GM11168 (cell line): ENCODE results near the gene PALM3.
"Not testable (repeated sequence)": the region's sequence is repeated elsewhere in the genome, so short reads cannot be mapped to it uniquely, and the experiment has no call there.

Experiments
- in situ Hi-C: fragments of 300-500 bp; cut with MboI; formaldehyde crosslinking; loops from one replicate; pipeline ENCODE4 v1.12.0; 2022; ENCODE audit warnings: low sequenced_read_pairs; ENCODE audit not compliant: unreplicated experiment

PALM3 gene

DNA sequence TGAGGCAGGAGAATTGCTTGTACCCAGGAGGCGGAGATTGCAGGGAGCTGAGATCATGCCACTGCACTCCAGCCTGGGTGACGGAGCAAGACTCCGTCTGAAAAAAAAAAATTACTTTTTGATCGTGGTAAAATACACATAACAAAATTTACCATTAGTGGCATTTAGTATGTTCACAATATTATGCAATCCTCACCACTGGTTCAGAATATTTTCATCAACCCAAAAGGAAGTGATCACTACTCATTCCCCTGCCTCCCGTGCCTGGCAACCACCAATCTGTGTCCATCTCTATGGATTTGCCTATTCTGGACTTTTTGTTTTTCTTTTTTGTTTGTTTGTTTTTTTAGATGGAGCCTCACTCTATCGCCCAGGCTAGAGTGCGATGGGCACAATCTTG, 1.2 kb upstream of the PALM3 start:
- in situ Hi-C loops = no loop called here

DNA sequence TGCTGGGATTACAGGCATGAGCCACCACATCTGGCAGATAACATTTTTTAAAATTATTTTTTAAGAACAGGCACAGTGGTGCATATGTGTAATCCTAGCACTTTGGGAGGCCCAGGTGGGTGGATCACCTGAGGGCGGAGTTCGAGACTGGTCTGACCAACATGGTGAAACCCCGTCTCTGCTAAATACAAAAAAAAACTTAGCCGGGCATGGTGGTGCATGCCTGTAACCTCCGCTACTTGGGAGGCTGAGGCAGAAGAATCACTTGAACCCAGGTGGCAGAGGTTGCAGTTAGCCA, 631 bp upstream of the PALM3 start:
- in situ Hi-C loops = no loop called here

DNA sequence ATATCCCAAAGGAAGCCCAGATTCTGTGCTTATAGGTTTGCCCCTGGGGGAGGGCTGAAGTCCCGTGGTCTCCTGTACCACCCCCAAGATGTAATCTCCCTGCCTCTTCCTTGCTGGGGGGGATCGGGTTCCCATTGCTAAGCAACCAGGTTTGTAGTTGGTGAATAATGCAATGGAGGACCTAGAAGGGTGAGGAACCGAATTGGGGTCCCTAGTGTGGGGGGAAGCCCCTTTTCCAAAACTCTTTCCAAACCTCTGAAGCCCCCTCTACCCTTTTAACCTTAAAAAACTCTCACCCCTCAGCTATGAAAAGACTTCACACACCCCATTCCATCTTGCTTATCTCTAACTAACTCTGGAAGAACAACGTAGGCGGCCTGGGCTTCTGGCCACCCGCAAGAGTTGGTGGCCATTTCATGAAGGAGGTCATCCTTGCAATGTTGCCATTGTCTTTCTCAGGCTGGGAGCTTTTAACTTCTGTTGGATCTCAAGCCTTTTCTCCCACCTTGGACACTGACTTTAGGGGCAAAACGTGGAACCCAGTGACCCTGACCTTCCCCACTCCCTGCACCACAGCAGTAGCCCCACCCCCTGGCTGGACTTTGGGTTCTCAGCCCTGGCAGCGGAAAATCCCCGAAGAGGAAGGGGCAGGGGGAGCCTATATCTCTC, 661 bp downstream of the PALM3 start:
- in situ Hi-C loops = no loop called here

DNA sequence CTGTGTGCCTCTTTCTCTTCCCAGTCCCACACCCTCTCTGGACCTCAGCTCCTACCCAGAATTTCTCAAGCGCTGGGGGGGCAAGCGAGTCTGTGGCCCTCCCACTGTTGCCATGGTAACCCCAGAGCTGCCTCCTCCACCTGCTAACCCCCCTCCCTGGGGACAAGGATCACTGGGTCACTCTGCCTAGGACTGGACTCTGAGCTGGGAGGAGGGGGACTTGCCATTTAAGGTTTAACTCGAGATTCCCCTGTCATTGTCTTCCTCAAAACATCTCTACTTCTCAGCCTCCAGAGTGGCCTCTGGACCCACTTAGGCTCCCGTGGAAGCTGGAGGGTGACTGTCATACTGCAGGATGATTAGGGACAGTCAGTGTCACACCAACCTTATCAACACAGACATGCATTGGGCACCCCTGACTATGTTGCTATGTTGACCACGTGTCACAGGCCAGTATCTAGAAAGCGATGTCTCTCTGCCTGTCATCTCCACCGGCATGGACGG, 2.2 kb downstream of the PALM3 start:
- in situ Hi-C loops = loop anchor here (10.0 kb wide), 1 partner anchor 285 kb away; the partner anchor contains the start of gene C19orf53

DNA sequence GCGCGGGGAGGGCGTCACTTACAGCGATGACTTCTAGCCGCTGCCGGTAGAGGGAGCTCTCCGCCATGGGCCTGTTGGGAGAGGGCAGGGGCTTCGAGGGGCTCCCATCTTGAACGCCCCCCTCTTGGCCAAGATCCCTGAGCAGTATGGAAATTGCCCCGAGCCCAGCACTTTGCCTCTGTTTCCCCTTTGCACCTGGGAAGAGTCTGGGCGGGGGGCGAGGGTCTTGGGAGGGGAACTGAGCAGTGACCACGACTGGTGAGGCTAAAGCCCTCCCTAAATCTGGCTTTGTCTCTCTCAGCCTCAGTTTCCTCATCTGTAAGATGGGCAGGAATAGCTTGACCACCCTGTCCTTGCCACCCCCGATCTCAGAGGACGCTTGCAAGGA, 2.8 kb downstream of the PALM3 start:
- in situ Hi-C loops = loop anchor here (10.0 kb wide), 1 partner anchor 284 kb away; the partner anchor contains the start of gene C19orf53

DNA sequence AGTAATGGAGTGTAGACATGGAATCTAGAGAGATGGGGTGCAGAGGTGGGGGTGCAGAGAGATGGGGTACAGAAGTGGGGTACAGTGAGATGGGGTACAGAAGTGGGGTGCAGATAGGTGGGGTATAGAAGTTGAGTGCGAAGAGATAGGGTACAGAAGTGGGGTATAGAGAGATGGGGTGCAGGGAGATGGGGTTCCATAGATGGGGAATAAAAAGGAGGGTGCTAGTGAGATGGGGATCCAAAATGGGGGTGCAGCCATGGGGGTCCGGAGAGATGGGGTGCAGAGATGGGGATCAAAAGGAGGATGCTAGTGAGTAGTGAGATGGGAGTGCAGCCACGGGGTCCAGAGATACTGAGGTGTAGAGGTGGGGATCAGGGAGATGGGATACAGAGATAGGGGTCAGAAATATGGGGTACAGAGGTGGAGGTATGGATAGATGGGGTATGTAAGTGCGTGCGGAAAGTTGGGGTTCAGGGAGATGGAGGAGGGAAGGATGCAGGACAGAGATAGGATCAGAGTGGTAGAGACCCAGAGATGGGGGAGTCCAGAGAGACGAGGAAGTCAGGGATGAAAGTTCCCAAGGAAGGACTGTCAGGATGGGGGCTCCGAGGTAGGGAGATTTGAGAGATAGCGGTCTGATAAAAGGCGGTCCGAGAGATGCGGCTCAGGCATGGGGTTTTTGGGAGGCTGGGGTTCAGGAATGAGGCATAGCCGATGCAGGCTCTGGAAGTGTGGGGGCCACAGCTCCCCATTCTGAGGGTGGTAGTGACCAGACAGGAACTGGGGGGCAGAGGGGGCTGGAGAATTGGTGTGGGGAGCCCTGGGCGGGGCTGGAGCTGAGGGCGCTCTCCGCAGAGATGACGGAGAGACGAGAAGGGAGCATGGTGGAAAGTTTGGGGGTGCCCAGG, 3.4 kb downstream of the PALM3 start:
- in situ Hi-C loops = loop anchor here (10.0 kb wide), 1 partner anchor 284 kb away; the partner anchor contains the start of gene C19orf53

DNA sequence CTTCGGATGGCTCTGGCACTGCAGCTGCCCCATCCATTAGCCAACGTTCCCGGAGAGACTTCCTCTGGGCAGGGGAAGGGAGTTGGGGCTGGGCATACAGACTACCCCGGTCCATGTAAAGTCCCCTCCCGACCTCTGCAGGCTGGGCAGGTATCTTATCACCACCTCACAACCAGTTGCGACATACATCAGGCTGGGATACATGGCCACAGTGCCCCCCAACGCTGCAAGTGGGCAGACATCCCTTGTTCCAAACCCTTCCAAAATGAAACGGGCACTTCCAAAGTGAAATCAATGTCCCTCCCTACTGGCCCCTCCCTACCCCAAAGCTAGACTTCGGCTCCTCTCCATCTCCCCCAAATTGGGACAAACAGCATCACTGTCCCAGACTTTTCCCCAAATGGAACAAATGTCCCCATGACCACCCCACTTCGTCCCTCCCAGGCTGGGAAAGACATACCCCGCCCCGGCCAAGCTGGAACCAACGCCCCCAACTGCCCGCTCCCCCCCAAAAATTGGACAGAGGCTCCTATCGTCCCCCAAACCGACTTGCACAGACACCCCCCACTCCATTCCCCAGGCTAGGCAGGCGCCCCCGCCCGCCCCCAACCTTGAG, 5.0 kb downstream of the PALM3 start:
- in situ Hi-C loops = loop anchor here (10.0 kb wide), 1 partner anchor 282 kb away; the partner anchor contains the start of gene C19orf53

DNA sequence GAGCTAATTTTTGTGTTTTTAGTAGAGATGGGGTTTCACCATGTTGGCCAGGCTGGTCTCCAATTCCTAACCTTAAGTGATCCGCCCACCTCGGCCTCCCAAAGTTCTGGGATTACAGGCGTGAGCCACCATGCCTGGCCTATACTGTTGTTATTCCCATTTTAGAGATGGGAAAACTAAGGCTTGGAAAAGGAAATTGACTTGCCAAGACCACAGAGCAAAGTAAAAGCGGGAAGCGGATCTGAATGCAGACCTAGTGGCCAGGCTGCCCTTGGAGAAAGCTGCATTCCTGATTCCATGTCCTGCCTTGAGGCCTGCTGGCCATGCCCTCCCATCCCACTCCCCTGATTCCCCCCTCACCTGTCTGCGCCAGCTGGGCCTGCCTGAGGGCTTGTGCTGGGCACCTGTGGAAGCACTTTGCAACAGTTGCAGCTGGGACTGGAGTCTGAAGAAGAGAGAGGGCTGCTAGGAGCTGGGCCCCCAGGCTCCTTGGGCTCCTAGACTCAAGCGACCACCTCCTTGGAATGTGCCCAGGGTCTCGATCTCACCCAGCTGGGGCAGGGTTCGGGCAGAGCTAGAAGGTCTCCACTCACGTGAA, 5.7 kb downstream of the PALM3 start:
- in situ Hi-C loops = loop anchor here (10.0 kb wide), 1 partner anchor 281 kb away; the partner anchor contains the start of gene C19orf53

DNA sequence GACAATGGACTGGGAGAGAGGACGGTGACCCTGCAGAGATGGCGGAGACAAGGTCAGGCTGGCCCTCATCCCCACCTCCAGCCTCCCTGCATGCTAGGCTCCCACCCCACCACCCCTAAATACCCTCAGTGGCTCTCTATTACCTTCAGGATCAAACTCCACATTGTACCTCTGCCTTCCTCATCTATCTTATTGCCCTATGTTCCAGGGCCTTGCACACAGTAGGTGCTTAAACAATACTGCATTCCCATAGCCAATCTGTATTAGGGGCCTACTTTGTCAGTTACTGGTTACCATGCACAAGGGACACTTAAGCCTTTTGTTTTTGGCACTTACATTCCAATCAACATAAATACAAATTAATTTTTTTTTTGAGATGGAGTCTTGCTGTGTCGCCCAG, 6.5 kb downstream of the PALM3 start:
- in situ Hi-C loops = loop anchor here (10.0 kb wide), 1 partner anchor 281 kb away; the partner anchor contains the start of gene C19orf53

DNA sequence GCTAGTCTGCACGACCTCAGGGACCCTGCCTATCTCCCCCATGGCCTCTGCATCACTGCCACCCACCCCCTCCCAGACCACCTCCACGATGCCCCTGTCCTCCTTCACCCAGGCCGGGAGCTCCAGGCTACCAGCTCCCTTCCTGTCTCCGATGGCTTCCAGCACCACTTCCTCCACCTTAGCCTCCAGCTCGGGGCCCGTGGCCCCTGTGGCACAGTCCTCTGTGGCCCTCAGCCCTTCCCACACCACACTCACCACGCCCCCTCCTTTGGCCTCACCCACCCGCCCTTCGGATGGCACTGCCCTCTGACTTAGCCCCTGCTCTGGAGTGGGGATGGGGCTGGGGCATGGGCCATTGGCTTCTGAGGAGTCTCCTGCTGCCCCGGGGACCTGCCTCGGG, 7.2 kb downstream of the PALM3 start:
- in situ Hi-C loops = loop anchor here (10.0 kb wide), 1 partner anchor 280 kb away; the partner anchor contains the start of gene C19orf53

DNA sequence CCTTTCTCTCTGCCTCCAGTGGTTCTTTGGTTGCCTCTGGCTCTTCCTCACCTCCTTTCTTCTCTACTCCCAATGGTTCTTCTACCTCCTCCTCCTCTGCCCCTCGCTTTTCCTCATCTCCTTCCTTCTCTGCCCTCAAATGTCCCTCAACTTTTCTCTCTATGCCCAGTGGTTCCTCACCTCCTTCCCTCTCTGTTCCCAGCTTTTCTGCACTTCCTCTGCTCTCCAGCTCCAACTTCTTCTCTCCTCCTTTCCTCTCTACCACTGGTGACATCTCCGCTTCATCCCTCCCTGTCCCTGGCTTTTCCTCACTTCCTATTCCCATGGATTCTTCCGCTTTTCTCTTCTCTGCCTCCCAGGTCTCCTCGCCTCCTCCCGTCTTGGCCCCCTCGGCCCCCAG, 7.8 kb downstream of the PALM3 start:
- in situ Hi-C loops = loop anchor here (10.0 kb wide), 1 partner anchor 279 kb away; the partner anchor contains the start of gene C19orf53

DNA sequence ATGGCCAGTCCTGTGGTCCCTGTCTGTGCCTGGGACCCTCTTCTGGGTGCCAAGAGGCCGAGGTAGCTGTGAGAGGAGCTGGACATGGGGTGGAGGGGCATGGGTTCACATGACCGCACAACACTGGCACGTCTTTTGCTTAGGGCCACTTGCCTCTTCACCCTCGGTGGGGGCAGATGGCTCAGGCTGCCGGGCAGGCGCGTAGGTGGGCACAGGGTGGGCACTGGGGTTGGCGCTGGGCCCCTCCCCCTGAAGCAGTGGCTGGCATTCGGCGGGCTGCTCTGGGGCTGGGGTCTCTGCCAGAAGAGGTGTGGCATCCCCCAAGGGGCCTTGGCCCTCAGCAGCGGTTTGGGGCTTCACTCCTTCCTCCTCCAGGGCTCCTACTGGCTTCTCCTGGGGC, 8.4 kb downstream of the PALM3 start:
- in situ Hi-C loops = loop anchor here (10.0 kb wide), 1 partner anchor 279 kb away; the partner anchor contains the start of gene C19orf53

DNA sequence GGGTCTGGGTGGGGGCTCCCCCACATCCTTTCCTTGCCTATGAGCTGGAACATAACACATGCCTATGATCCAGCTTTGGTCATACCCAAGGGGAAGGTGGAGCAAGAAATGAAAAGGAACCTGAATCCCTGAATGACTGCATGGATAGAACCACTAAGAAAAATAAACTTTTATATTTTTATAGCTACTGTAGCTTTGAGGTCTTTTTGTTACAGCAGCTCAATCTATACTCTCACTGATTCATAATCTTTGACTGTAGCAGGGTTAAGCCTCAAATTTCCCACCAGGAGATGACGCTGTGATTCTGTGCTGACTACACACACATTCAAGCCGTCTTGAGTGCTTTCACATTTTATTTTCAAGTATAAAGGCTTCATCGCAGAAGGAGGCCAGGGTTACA, 8.8 kb downstream of the PALM3 start:
- in situ Hi-C loops = loop anchor here (10.0 kb wide), 1 partner anchor 278 kb away; the partner anchor contains the start of gene C19orf53

DNA sequence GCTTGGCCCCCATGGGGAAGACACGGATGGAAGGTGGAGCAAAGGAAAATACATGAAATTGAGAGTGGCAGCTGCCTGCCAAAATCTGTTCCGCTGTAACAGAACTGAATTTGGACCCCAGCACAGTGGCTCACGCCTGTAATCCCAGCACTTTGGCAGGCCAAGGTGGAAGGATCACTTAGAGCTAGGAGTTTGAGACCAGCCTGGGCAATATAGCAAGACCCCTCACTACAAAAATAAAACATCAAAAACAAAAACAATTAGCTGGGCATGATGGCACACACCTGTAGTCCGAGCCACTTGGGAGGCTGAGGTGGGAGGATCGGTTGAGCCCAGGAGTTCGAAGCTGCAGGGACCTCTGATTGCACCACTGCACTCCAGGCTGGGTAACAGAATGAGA, 9.4 kb downstream of the PALM3 start:
- in situ Hi-C loops = loop anchor here (10.0 kb wide), 1 partner anchor 278 kb away; the partner anchor contains the start of gene C19orf53

DNA sequence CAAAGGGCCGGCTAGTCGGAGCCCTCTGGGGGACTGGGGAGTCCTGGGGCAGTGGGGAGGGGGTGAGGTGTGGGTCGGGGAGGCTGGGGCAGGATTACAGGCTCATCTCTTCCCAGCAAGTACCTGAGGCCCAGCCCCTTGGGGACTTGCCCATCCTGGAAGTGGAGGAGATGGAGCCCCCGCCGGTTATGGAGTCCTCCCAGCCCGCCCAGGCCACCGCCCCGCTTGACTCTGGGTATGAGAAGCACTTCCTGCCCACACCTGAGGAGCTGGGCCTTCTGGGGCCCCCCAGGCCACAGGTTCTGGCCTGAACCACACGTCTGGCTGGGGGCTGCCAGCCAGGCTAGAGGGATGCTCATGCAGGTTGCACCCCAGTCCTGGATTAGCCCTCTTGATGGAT, 9.9 kb downstream of the PALM3 start:
- in situ Hi-C loops = loop anchor here (10.0 kb wide), 1 partner anchor 277 kb away; the partner anchor contains the start of gene C19orf53

DNA sequence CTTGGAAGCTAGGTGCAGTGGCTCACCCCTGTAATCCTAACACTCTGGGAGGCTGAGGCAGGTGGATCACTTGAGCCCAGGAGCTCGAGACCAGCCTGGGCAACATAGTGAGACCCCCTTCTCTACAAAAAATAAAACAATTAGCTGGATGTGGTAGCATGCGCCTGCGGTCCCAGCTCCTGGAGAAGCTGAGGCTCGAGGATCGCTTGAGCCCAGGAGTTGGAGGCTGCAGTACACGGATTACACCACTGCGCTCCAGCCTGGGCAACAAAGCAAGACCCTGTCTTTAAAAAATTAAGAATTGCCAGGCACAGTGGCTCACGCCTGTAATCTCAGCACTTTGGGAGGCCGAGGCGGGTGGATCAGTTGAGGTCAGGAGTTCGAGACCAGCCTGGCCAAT, 10.9 kb downstream of the PALM3 start:
- in situ Hi-C loops = loop anchor here (10.0 kb wide), 1 partner anchor 276 kb away; the partner anchor contains the start of gene C19orf53

DNA sequence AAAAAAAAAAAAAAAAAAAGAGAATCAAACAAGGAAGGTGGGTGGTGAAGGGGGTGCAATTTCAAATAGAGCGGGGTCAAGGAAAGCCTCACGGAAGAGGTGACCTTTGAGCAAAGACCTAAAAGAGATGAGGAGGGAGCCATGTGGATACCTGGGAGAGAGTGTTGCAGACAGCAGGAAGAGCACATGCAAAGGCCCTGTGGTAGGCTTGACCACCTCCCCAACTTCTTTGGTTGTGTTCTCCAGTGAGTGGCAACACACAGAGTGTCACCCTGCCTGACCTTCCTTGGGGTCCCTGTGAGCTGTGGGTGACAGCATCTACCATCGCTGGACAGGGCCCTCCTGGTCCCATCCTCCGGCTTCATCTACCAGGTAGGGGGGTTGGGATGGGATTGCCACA, 11.4 kb downstream of the PALM3 start:
- in situ Hi-C loops = loop anchor here (10.0 kb wide), 1 partner anchor 276 kb away; the partner anchor contains the start of gene C19orf53

DNA sequence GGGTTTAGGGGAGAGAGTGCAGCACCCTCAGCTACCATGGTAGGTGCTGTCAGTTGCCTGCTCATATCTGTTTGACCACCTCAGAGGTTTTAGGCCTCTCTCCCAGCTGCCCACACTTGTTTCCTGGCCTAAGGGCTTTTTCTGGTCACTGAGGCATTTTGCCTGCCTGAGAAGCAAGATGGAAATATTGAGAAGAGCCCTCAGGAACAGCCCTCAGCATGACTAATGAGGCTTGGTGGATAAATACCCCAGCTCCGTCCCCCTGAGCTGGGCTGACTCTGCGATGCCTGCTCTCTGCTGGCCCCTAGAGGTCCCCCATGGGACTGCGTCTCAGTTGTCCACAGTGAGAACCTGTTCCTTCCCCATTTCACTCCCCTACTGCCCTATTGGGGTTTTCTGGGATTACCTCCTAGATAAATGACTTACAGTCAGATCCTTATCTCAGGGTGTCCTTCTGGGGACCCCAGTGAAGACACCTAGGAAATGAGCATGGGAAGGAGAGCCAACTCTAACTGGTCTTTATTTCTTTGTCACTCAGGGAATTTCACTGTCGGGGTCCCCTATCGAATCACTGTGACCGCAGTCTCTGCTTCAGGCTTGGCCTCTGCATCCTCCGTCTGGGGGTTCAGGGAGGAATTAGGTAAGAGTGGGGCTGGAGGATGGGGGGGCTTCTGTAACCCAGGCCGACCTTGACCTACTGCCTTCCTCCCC, 13.3 kb downstream of the PALM3 start:
- in situ Hi-C loops = no loop called here

DNA sequence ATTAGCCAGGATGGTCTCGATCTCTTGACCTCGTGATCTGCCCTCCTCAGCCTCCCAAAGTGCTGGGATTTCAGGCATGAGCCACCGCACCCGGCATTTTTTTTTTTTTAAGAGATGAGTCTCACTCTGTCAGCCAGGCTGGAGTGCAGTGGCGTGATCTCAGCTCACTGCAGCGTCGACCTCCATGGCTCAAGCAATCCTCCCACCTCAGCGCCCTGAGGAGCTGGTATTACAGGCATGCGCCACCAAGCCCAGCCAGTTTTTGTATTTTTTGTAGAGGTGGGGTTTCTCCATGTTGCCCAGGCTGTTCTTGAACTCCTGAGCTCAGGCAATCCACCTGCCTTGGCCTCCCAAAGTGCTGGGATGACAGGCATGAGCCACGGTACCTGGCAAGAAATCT, 14.0 kb downstream of the PALM3 start:
- in situ Hi-C loops = not testable (repeated sequence)
